HEK293T (cell line): ENCODE measurements around the gene RAB9B.

Experiments used
- BHLHE40 ChIP-seq: fragments of 450-650 bp; IDR thresholded peaks from 2 replicates; pipeline ENCODE4 v1.6.1; 2016; ENCODE audit warnings: mild to moderate bottlenecking, moderate library complexity, borderline replicate concordance
- CTBP1 ChIP-seq: fragments of 450-650 bp; IDR thresholded peaks from 2 replicates; pipeline ENCODE4 v1.6.1; 2016; ENCODE audit warnings: borderline replicate concordance
- ELF4 ChIP-seq: fragments of 450-650 bp; IDR thresholded peaks from 2 replicates; pipeline ENCODE4 v1.6.1; 2017; ENCODE audit warnings: antibody characterized with exemption
- HDGF ChIP-seq: fragments of 450-650 bp; IDR thresholded peaks from 2 replicates; pipeline ENCODE4 v1.6.1; 2017; ENCODE audit warnings: antibody characterized with exemption, borderline replicate concordance
- NFRKB ChIP-seq: fragments of 450-650 bp; IDR thresholded peaks from 2 replicates; pipeline ENCODE4 v1.6.1; 2016; ENCODE audit warnings: mild to moderate bottlenecking, moderate library complexity
- PKNOX1 ChIP-seq: fragments of 450-650 bp; IDR thresholded peaks from 2 replicates; pipeline ENCODE4 v1.6.1; 2016
- SUZ12 ChIP-seq: fragments of 450-650 bp; IDR thresholded peaks from 2 replicates; pipeline ENCODE4 v1.6.1; 2016; ENCODE audit warnings: mild to moderate bottlenecking
- TARDBP ChIP-seq: fragments of 450-650 bp; IDR thresholded peaks from 2 replicates; pipeline ENCODE4 v1.6.1; 2016

- TF ChIP-seq ELF4: no peak
- no peak for TF ChIP-seq TARDBP
- TF ChIP-seq HDGF: no peak
- TF ChIP-seq BHLHE40: no peak
- TF ChIP-seq PKNOX1: no peak
- TF ChIP-seq SUZ12: no peak
- TF ChIP-seq NFRKB: no peak
- no peak for TF ChIP-seq CTBP1
Measured at GRCh38 chrX:103783196-103783595, 48.9 kb downstream of the RAB9B start.
